WI38 (cell line): ENCODE measurements around the gene CCIN.
A peak's percentile ranks its signal among the peaks of the same experiment; 100 is the strongest.
"Not testable (repeated sequence)": the region's sequence is repeated elsewhere in the genome, so short reads cannot be mapped to it uniquely, and the experiment has no call there.

Experiments
- H3K4me3 ChIP-seq: 2 replicates; pipeline ENCODE4 v1.5.1; 2011; ENCODE audit warnings: low read depth, mild to moderate bottlenecking, control low read depth, low read length
- TF ChIP-seq, protein P1 (sequence below): IDR thresholded peaks from 2 replicates; pipeline ENCODE4 v1.5.1; 2012; ENCODE audit warnings: low read depth, mild to moderate bottlenecking, control low read depth, low read length

The CCIN gene

DNA sequence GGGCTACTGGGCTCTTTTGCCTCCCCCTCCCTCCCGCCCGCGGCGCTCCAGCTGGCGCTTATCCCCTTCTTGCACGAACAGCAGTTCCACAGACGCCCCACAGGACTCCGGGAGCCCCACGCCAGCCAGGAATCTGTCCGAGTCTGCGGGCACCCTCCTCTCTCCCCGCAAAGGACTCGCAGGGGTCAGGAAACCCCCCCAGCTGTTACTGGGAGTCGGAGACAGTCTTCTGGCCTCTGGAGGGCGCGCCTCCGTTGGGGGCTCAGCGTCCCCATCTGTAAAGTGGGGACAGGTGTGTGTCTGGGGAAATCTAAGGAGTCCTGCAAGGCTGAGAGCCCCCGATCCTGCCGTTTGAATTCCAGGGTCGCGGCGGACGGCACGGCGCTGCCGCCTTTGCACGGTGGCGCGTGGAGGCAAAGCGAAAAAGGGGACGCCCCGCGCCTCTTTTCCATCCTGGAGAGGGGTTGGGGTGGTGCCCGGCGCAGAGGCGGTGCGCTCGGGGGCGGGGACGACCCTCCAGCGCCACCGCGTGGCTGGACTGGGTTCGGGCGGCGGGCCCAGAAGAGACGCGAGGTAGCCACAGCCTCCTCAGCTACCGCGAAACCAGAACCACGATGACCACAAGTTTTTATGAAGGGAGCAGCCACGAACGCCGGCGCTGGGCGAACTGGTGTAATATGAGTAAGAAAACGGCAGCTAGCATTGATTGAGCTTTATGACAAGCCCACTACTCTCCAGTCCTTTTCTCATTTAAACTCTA lies 2.8 kb upstream of the CCIN start:
- TF ChIP-seq, protein P1, sequence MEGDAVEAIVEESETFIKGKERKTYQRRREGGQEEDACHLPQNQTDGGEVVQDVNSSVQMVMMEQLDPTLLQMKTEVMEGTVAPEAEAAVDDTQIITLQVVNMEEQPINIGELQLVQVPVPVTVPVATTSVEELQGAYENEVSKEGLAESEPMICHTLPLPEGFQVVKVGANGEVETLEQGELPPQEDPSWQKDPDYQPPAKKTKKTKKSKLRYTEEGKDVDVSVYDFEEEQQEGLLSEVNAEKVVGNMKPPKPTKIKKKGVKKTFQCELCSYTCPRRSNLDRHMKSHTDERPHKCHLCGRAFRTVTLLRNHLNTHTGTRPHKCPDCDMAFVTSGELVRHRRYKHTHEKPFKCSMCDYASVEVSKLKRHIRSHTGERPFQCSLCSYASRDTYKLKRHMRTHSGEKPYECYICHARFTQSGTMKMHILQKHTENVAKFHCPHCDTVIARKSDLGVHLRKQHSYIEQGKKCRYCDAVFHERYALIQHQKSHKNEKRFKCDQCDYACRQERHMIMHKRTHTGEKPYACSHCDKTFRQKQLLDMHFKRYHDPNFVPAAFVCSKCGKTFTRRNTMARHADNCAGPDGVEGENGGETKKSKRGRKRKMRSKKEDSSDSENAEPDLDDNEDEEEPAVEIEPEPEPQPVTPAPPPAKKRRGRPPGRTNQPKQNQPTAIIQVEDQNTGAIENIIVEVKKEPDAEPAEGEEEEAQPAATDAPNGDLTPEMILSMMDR = peak; percentile 79
- H3K4me3 ChIP-seq = peak overlapping the region; percentile 36

- TF ChIP-seq, protein P1 = no peak
Observed at GRCh38 chr9:36169708-36170107, 520 bp downstream of the CCIN start.

DNA sequence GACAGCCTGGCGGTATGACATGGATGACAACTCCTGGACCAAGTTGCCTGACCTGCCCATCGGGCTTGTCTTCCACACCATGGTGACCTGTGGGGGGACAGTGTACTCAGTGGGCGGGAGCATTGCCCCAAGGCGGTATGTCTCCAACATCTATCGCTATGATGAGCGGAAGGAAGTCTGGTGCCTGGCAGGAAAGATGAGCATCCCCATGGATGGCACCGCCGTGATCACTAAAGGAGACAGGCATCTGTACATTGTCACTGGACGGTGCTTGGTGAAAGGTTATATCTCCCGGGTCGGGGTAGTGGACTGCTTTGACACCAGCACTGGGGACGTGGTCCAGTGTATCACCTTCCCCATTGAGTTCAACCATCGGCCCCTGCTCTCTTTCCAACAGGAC lies 1.3 kb downstream of the CCIN start:
- TF ChIP-seq, protein P1 = no peak

More at GRCh38 chr9:36169708-36170107, 520 bp downstream of the CCIN start:
- H3K4me3 ChIP-seq = no peak overlapping the region

GRCh38 chr9:36173861-36174260 lies 4.7 kb downstream of the CCIN start:
- H3K4me3 ChIP-seq = no peak overlapping the region
- TF ChIP-seq, protein P1 = no peak

More for the DNA sequence above, 1.3 kb downstream of the CCIN start:
- H3K4me3 ChIP-seq = no peak overlapping the region

DNA sequence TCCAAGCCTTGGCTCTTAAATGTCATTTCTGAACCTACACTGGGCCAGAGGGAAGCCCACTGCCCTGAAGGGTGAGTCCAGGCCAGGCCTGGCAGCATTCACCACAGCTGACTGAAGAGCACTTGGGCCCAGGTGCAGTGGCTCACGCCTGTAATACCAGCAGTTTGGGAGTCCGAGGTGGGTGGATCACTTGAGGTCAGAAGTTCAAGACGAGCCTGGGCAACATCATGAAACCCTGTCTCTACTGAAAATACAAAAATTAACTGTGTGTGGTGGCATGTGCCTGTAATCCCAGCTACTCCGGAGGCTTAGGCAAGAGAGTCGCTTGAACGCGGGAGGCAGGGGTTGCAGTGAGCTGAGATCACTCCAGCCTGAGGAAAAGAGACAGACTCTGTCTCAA lies 5.1 kb downstream of the CCIN start:
- TF ChIP-seq, protein P1 = no peak
- no peak overlapping the region for H3K4me3 ChIP-seq

GRCh38 chr9:36174731-36175130 lies 5.5 kb downstream of the CCIN start:
- no peak overlapping the region for H3K4me3 ChIP-seq
- TF ChIP-seq, protein P1 = no peak

GRCh38 chr9:36175209-36175608 lies 6.0 kb downstream of the CCIN start:
- not testable (repeated sequence) for H3K4me3 ChIP-seq

DNA sequence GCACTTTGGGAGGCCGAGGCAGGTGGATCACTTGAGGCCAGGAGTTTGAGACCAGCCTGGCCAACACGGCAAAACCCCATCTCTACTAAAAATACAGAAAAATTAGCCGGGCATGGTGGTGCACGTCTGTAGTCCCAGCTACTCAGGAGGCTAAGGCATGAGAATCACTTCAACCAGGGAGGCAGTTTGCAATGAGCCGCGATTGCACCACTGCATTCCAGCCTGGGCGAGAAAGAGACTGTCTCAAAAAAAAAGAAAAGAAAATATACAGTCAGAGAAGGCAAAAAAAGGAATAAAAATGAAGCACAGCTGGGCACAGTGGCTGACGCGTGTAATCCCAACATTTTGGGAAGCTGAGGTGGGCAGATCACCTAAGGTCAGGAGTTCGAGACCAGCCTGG lies 7.3 kb downstream of the CCIN start:
- H3K4me3 ChIP-seq = not testable (repeated sequence)
